HG03139 (cell line): Measurements from ENCODE around the gene CDH15.

Experiments
- ATAC-seq: cut with Tn5 transposase; IDR thresholded peaks from one replicate; pipeline ENCODE4 v1.9.1; 2021; ENCODE audit not compliant: unreplicated experiment

Gene CDH15

GRCh38 chr16:89140981-89141883, 30.3 kb upstream of the CDH15 start:
- ATAC-seq = no peak

GRCh38 chr16:89141884-89142267, 29.7 kb upstream of the CDH15 start:
- no peak for ATAC-seq

- ATAC-seq = no peak
These were observed 28.9 kb upstream of the CDH15 start for GRCh38 chr16:89142474-89143195.

DNA sequence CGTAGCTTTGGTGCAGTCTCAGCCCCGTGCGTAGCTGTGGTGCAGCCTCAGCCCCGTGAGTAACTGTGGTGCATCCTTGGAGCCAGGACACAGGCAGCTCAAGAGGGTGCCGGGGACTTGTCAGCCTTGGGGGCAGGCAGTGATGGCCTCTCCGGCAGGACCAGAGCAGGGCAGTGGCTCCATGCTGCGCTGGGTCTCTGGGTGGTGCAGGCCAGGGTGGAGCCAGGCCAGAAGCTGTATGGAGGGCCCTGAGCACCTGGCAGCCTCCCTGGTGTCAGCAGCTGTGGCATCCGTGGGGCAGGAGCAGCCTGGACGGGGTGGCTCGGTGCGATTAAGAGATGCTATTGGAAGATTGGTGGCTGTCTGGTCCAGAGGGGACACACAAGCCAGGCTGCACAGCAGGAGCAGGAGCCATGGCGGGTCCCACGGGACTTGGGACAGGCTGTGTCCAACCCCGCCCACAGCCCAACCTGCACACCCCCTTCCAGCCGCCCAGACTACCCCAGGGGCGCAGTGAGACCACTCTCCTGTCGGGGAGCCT, 28.3 kb upstream of the CDH15 start:
- ATAC-seq = no peak

- ATAC-seq = no peak
These were observed 27.5 kb upstream of the CDH15 start for GRCh38 chr16:89143911-89144675.

- ATAC-seq = no peak
These were observed 26.9 kb upstream of the CDH15 start for GRCh38 chr16:89144681-89145080.

DNA sequence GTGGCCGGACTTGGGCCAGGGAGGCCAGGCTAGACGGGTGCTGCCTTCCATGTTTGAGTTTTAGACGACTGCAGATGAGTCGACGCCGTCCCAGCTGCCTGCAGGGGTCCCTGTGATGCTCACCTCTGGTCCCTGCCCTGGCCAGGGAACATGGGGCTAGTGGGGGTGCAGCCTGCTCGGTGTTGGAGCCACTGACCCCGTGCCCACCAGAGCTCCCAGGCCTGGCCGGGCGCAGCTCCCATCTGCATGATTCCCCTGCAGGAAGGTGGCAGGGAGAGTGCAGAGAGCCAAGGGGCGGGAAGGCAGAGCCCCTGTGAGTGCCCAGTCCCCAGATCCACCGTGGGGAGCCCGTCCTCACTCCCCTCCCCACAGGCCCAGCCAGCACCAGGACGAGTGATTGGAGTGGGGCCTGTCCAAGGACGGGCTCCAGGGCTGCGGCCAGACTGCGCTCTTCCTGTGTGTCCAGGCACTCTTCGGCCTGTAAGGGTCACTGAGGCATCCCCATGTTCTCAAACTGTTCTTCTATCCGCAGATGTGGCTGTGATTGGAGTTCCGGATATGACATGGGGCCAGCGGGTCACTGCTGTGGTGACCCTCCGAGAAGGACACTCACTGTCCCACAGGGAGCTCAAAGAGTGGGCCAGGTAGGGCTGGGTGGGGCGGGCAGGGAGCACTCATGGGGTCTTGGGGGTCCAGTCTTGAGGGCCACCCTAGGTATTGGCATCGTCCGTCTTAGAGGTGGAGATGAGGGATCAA, 26.0 kb upstream of the CDH15 start:
- ATAC-seq = no peak

DNA sequence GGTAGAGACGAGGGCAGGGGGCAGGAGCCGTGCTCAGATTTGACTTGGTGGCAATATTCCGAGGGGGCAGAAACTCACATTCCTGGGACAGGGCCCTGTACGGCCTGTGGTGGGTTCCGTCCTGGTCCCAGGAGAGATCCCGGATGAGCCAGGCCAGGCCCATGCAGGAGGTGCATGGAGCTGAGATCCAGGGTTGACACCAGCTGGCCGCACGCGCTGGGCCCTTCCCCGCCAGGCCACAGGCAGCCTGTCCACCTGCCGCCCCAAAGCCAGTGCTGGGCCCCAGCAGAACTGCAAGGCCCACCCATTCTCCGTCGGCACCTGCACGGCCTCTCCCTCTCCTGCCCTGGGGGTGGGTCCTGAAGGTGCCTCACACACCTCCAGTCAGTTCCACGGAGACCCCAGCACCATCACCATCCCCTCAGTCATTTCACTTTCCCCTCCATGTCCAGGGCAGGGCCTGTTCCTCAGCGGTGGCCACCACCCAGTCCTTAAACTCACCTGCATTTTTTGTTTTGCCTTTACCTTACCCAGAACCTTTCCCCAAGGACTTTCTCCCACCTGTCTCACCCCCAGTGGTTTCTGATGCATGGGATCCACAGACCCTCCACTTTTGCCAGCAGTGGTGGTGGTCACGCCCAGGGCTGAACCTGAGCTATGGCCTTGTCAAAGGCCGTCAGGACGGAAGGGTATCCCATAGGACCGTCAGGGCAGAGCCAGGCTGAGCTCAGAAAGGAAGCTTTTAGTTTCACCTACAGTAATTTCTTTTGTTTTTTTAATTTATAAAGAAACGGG, 25.1 kb upstream of the CDH15 start:
- ATAC-seq = no peak

- ATAC-seq = no peak
These were observed 24.3 kb upstream of the CDH15 start for GRCh38 chr16:89147085-89147817.

GRCh38 chr16:89149386-89149785, 22.2 kb upstream of the CDH15 start:
- ATAC-seq = no peak

GRCh38 chr16:89150090-89150835, 21.3 kb upstream of the CDH15 start:
- ATAC-seq = no peak

DNA sequence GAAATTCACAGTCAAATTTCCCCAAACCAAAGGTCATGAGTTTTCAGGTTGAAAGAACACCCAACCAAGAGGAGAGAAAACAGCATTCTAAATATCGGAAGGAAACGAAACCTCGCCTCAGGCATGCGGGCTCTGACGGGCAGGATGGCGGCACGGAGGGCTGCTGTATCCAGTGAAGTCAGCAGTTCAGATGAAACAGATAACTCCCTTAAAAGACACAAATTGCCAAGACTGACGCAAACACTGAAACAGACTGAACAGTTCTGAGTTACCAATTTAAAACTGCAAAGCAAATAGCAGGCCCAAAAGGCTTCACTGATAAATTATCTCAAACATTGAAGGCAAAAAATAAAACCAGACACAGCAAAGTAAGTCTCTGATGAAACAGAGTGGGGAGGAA, 20.6 kb upstream of the CDH15 start:
- no peak for ATAC-seq

GRCh38 chr16:89152831-89153700, 18.5 kb upstream of the CDH15 start:
- ATAC-seq = no peak

GRCh38 chr16:89153848-89154271, 17.7 kb upstream of the CDH15 start:
- ATAC-seq = no peak

DNA sequence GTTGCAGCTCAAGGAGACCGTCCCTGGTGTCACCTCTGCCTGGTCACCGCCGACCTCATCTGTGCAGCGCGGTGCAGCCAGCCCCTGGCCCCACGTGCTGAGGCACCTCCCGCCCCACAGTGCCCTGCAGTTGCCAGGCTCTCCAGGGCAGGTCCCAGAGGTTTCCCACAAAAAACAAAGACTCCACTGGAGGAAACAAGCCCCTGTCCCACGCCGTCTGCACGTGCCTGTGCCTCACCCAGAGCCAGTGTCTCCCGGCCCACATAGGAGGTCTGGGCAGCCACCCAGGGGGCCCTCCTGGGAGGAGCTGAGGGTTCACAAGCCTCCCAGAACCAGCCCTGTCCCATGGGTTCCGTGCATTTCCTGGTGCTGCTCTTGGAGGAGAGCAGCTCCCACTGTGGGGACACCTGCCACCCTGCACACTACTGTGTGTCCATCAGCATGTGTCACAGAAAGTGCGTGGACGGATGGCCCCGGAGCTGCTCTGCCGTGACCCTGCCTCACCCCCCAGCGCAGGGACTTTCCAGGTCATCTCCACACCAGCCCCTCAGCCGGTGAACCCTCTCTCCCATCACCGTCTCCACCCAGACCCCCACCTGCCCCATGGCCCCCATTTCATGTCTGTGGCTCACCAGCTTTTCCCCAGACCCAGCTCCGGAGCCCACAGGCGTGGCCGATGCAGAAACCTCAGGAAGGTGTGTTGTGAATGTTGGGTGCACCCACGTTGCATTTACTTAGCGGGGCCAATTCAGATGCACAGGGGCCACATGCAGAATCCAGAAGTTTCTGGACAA, 17.0 kb upstream of the CDH15 start:
- no peak for ATAC-seq

DNA sequence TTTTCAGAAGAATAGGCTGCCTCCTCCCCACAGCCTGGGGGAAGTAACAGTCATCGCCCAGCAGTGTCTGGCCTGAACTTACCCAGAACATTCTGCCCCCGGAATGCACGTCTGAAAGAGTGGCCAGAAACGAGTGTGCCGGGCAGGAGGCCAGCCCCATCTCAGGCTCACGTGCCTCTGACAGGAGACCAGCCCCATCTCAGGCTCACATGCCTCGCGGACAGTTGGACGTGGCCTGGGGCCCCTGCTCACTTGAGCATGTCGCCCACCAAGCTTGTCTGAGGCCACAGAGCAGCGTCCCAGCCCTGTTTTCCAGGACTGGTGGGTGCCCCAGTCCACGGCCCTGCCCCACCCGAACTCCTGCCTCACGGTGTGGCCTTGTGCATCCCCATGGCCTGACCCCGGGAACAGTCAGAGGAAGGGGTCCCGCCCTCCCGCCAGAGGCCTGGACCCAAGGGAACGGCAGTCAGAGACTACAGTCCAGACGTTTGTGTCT, 16.3 kb upstream of the CDH15 start:
- ATAC-seq = no peak
